Neuron (in vitro differentiated cells): ENCODE results near the gene POLR2E.
"Not testable (repeated sequence)": the region's sequence is repeated elsewhere in the genome, so short reads cannot be mapped to it uniquely, and the experiment has no call there.

Source experiments
- H2AFZ ChIP-seq: one replicate; pipeline ENCODE4 v1.6.1; 2013; ENCODE audit warnings: low read depth, mild to moderate bottlenecking, inconsistent platforms, low read length, moderate library complexity
- H3K27me3 ChIP-seq: one replicate; pipeline ENCODE4 v1.6.1; 2013; ENCODE audit warnings: low read length; ENCODE audit not compliant: insufficient read depth
- H3K36me3 ChIP-seq: one replicate; pipeline ENCODE4 v1.6.1; 2013; ENCODE audit warnings: low read length; ENCODE audit not compliant: insufficient read depth
- H3K4me1 ChIP-seq: one replicate; pipeline ENCODE4 v1.6.1; 2013; ENCODE audit warnings: low read length; ENCODE audit not compliant: insufficient read depth
- H3K4me3 ChIP-seq: 2 replicates; pipeline ENCODE4 v1.5.1; 2013; ENCODE audit warnings: mild to moderate bottlenecking, low read length, moderate library complexity
- H3K9me3 ChIP-seq: one replicate; pipeline ENCODE4 v1.6.1; 2013; ENCODE audit warnings: low read length

Gene POLR2E

GRCh38 chr19:1132552-1133383 lies 37.6 kb upstream of the POLR2E start:
- peaks cover 20% of the 10 kb centered on the region for H3K4me1 ChIP-seq
- H3K36me3 ChIP-seq: no peaks in the 10 kb centered on the region
- H2AFZ ChIP-seq: peak overlapping the region; percentile 74
- no peaks in the 10 kb centered on the region for H3K9me3 ChIP-seq
- peak overlapping the region; percentile 53 for H3K4me3 ChIP-seq
- no peaks in the 10 kb centered on the region for H3K27me3 ChIP-seq

GRCh38 chr19:1131718-1132551 lies 36.8 kb upstream of the POLR2E start:
- H3K4me1 ChIP-seq: peaks cover 20% of the 10 kb centered on the region
- peak overlapping the region; percentile 74 for H2AFZ ChIP-seq
- H3K9me3 ChIP-seq: no peaks in the 10 kb centered on the region
- no peaks in the 10 kb centered on the region for H3K36me3 ChIP-seq
- peak overlapping the region; percentile 53 for H3K4me3 ChIP-seq
- no peaks in the 10 kb centered on the region for H3K27me3 ChIP-seq

DNA sequence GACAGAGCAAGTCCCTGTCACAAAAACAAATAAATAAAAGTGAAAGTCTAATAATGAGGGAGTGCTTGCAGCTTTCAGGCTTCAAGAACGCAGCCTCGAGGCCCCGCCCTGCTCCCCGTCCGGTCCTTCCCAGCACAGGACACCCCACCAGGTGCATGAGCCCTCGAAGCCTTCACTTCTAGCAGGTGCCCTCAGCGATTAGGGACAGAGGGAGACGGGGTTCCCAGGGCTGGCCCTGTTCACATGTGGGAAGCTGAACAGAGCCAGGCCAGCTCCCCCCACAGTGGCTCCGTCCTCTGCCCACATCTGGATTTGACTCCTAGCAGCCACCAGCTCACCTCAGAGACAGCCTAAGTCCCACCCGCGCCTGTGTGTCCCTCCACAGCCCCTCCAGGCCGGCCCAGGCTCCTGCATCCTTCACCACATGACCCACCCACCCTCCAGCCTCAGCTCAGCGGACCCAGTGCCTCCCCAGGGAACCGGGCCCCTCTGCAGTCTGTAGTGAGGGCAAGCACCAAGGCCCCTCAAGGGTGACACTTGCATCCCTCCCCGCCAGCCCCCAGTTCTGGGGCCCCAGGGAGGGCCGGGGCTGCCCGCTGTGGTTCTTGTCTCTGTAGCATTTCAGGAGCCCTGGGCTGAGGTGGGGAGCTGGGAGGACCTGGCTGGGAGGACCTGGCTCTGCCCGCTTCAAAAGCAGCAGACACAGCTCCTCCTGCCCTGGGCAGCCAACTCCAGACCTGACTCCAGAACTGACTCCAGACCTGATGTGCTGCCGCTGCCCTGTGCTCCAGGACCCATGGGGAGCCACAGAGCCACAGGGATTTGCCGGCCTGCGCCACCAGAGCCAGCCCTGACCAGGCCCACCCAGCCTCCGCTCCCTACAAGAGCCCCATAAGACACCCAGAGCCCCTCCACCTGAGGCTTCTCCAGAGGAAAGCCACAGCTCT lies 35.9 kb upstream of the POLR2E start:
- peak overlapping the region; percentile 53 for H3K4me3 ChIP-seq
- no peaks in the 10 kb centered on the region for H3K9me3 ChIP-seq
- H3K27me3 ChIP-seq: no peaks in the 10 kb centered on the region
- H3K36me3 ChIP-seq: no peaks in the 10 kb centered on the region
- peak overlapping the region; percentile 74 for H2AFZ ChIP-seq
- peaks cover 20% of the 10 kb centered on the region for H3K4me1 ChIP-seq

DNA sequence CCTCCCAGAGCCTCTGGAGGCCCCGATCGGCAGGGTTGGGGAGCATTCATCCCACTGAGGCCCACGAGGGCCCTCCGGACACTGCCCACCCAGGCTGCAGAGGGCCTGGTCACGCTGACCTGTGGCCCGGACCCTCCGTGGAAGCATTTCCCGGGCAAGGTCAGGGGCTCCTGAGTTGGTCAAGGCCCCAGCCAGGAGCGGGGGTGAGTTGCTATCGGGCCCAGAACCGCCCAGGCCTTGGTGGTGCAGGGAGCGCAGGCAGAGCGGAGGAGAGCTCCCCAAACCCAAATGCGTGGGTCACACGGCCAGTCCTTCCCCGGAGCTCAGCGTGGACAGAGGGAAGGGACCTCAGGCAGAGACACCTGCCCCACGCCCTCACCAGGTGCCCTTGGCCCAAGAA lies 34.4 kb upstream of the POLR2E start:
- Histone ChIP-seq H3K27me3 (no peaks in the 10 kb centered on the region), H3K4me1 (peaks cover 20% of the 10 kb centered on the region), H3K36me3 (no peaks in the 10 kb centered on the region)

DNA sequence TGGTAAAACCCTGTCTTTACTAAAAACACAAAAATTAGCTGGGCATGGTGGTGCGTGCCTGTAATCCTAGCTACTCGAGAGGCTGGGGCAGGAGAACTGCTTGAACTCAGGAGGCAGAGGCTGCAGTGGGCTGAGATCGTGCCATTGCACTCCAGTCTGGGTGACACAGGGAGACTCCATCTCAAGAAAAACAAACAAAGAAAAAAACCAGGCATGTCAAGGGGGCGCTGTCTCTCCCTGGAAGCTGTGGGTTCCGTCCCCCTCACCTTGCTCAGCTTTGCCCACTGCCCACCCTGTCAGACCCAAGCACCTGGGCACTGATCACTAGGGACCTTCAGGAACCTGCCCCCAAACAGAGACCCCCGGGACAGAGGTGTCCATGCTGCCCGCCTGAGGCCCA lies 33.9 kb upstream of the POLR2E start:
- H2AFZ ChIP-seq, H3K36me3 ChIP-seq, H3K27me3 ChIP-seq, H3K9me3 ChIP-seq, H3K4me3 ChIP-seq: not testable (repeated sequence)
- H3K4me1 ChIP-seq: peaks cover 20% of the 10 kb centered on the region

More for the DNA sequence above, 34.4 kb upstream of the POLR2E start:
- no peak overlapping the region for H2AFZ ChIP-seq
- H3K9me3 ChIP-seq: no peaks in the 10 kb centered on the region
- H3K4me3 ChIP-seq: no peak overlapping the region

DNA sequence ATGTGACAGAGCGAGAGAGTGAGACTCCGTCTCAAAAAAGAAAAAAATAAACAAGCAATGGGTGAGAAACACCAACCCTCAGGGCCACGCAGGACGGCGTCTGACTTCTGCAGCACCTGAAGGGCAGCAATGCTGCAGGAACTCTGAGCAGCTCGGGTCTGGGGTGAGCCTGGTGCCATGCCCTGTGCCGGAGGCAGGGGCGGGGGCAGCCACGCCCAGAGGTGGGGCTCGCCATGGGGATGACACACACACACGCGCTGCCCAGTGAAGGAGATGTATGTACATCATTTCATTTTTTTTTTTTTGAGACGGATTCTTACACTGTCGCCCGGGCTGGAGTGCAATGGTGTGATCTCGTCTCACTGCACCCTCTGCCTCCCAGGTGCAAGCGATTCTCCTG lies 32.9 kb upstream of the POLR2E start:
- no peak overlapping the region for H3K4me3 ChIP-seq

GRCh38 chr19:1126984-1127760 lies 32.0 kb upstream of the POLR2E start:
- H3K9me3 ChIP-seq: no peaks in the 10 kb centered on the region
- no peak overlapping the region for H2AFZ ChIP-seq
- H3K36me3 ChIP-seq: peaks cover 19% of the 10 kb centered on the region
- no peak overlapping the region for H3K4me3 ChIP-seq
- peaks cover 11% of the 10 kb centered on the region for H3K4me1 ChIP-seq
- H3K27me3 ChIP-seq: no peaks in the 10 kb centered on the region

More for the DNA sequence above, 32.9 kb upstream of the POLR2E start:
- H3K4me1 ChIP-seq: peaks cover 20% of the 10 kb centered on the region
- H3K27me3 ChIP-seq: no peaks in the 10 kb centered on the region
- no peak overlapping the region for H2AFZ ChIP-seq
- peaks cover 10% of the 10 kb centered on the region for H3K36me3 ChIP-seq
- H3K9me3 ChIP-seq: no peaks in the 10 kb centered on the region

- Histone ChIP-seq H3K36me3 (peaks cover 30% of the 10 kb centered on the region), H3K4me3 (no peak overlapping the region), H3K9me3 (no peaks in the 10 kb centered on the region), H3K4me1 (no peaks in the 10 kb centered on the region), H2AFZ (no peak overlapping the region), H3K27me3 (no peaks in the 10 kb centered on the region)
Observed at GRCh38 chr19:1125601-1126467, 30.7 kb upstream of the POLR2E start.

- H3K4me3 ChIP-seq: no peak overlapping the region
- H3K27me3 ChIP-seq: no peaks in the 10 kb centered on the region
- no peaks in the 10 kb centered on the region for H3K9me3 ChIP-seq
- H3K36me3 ChIP-seq: peaks cover 34% of the 10 kb centered on the region
- no peak overlapping the region for H2AFZ ChIP-seq
- H3K4me1 ChIP-seq: no peaks in the 10 kb centered on the region
Observed at GRCh38 chr19:1123885-1124677, 28.9 kb upstream of the POLR2E start.

DNA sequence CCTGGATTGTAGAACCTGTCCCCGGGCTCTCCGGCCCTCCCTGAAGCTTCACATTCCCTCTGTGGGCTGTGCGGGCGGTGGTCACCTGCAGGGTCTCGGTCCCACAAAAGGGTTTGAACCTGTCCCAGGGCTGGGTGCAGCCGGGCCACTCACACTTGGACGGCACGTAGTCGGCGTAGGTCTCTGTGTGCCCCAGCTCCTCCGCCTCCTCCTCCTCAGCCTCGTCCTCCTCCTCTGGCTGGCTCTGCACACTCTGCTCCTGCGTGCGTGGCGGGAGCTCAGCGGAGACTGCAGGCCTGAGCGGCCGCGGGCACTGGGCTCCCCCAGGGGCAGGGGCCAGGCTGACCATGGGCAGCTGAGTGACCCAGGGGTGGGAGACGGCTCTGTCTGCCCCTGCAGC lies 28.2 kb upstream of the POLR2E start:
- H3K27me3 ChIP-seq: no peaks in the 10 kb centered on the region
- no peaks in the 10 kb centered on the region for H3K9me3 ChIP-seq
- H3K36me3 ChIP-seq: peaks cover 36% of the 10 kb centered on the region
- no peak overlapping the region for H3K4me3 ChIP-seq
- H3K4me1 ChIP-seq: no peaks in the 10 kb centered on the region
- H2AFZ ChIP-seq: no peak overlapping the region

- peaks cover 38% of the 10 kb centered on the region for H3K36me3 ChIP-seq
Observed at GRCh38 chr19:1122972-1123363, 27.8 kb upstream of the POLR2E start.

More at GRCh38 chr19:1122972-1123363, 27.8 kb upstream of the POLR2E start:
- Histone ChIP-seq H2AFZ (no peak overlapping the region), H3K4me3 (no peak overlapping the region), H3K27me3 (no peaks in the 10 kb centered on the region), H3K4me1 (no peaks in the 10 kb centered on the region), H3K9me3 (no peaks in the 10 kb centered on the region)
